ENCODE measurements around the gene ITIH5.

DNA sequence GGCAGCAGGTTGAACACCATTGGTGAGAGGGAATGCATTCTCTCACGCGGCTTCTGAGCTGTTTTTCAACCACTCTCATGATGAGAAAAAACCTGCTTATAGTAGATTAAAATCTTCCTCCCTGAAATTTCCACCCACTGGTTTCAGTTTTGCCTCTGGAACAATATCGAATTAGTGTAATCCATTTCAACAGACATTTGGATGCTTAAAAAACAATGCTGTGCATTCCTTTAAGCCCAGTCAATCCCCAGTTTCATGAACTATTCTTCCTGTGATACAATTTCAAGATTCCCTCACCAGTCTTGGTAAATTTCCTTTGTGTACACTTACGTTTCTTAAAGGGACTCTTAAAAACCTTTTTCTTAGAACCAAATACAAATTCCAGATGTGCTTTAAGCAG, 89.6 kb downstream of the ITIH5 start:
- TF ChIP-seq CTCF (CRISPR knock-in tag; IDR thresholded peaks at IDR 0.05) (no peak), RFX5 (IDR thresholded peaks at IDR 0.05; ENCODE audit: low read depth, low read length) (no peak), CREM (IDR thresholded peaks at IDR 0.05) (no peak), CREM (CRISPR knock-in tag; IDR thresholded peaks at IDR 0.05) (no peak), BHLHE40 (IDR thresholded peaks at IDR 0.05; ENCODE audit: low read length) (no peak)
- TF ChIP-seq, protein P1, sequence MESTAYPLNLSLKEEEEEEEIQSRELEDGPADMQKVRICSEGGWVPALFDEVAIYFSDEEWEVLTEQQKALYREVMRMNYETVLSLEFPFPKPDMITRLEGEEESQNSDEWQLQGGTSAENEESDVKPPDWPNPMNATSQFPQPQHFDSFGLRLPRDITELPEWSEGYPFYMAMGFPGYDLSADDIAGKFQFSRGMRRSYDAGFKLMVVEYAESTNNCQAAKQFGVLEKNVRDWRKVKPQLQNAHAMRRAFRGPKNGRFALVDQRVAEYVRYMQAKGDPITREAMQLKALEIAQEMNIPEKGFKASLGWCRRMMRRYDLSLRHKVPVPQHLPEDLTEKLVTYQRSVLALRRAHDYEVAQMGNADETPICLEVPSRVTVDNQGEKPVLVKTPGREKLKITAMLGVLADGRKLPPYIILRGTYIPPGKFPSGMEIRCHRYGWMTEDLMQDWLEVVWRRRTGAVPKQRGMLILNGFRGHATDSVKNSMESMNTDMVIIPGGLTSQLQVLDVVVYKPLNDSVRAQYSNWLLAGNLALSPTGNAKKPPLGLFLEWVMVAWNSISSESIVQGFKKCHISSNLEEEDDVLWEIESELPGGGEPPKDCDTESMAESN (CRISPR knock-in tag; conservative IDR thresholded peaks at IDR 0.05) = no peak
